Rectal smooth muscle tissue (tissue), 1 donor: ENCODE results near the gene CIC.

Experiments
- H3K27ac ChIP-seq: one replicate; pipeline ENCODE4 v1.7.0; 2013; ENCODE audit warnings: low read depth, low read length, inconsistent platforms
- H3K27me3 ChIP-seq: one replicate; pipeline ENCODE4 v1.7.0; 2013; ENCODE audit warnings: low read length; ENCODE audit not compliant: control insufficient read depth, insufficient read depth
- H3K36me3 ChIP-seq: one replicate; pipeline ENCODE4 v1.7.0; 2013; ENCODE audit warnings: low read length; ENCODE audit not compliant: control insufficient read depth, insufficient read depth
- H3K4me1 ChIP-seq: one replicate; pipeline ENCODE4 v1.7.0; 2013; ENCODE audit warnings: low read length; ENCODE audit not compliant: control insufficient read depth, insufficient read depth
- H3K4me3 ChIP-seq: one replicate; pipeline ENCODE4 v1.7.0; 2013; ENCODE audit warnings: low read length
- H3K9ac ChIP-seq: one replicate; pipeline ENCODE4 v1.7.0; 2013; ENCODE audit warnings: low read length

The CIC gene

DNA sequence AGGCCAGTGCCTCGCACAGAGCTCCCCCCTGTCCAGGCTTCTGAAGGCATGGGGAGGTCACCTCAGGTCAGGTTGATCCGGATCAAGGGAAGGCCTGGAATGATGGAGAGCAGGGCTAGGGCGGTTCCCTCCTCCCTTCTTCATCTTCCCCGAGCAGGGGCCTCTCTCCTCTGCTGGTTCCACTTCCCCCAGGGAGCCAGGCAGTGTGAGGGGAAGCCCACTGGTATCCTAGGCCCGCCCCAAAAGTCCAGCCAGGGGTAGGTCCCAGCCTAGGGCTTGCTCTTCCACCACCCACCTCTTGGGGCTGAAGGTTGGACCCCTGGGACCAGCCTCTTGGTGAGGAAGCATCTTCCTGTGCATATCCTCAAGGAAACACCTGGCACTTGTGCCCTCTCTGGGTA is 16.5 kb downstream of the CIC start:
- Histone ChIP-seq H3K4me3 (peak overlapping the region; percentile 79), H3K27me3 (no peaks in the 10 kb centered on the region), H3K27ac (peak overlapping the region; percentile 77), H3K9ac (no peak overlapping the region), H3K36me3 (peaks cover 27% of the 10 kb centered on the region), H3K4me1 (peaks cover 36% of the 10 kb centered on the region)

DNA sequence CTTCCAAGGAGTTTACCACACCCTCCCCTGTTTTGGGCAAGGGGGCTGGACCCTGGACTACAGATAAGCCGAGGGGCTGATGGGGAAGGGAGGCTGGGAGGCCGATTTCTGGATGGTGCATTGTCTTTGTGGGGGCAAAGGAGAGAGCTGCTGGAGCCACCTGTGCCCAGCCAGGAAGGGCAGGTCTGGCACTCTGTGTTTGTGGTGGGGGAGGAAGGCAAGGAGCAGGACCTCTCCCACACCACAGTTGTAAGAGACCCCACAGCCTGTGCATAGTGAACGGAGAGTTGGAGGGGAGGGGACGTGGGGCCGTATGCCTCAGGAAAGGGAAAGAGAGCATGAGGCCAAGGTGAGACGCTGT is 16.9 kb downstream of the CIC start:
- Histone ChIP-seq H3K27ac (peak overlapping the region; percentile 77), H3K4me3 (peak overlapping the region; percentile 79), H3K27me3 (no peaks in the 10 kb centered on the region), H3K9ac (no peak overlapping the region), H3K36me3 (peaks cover 29% of the 10 kb centered on the region), H3K4me1 (peaks cover 36% of the 10 kb centered on the region)

DNA sequence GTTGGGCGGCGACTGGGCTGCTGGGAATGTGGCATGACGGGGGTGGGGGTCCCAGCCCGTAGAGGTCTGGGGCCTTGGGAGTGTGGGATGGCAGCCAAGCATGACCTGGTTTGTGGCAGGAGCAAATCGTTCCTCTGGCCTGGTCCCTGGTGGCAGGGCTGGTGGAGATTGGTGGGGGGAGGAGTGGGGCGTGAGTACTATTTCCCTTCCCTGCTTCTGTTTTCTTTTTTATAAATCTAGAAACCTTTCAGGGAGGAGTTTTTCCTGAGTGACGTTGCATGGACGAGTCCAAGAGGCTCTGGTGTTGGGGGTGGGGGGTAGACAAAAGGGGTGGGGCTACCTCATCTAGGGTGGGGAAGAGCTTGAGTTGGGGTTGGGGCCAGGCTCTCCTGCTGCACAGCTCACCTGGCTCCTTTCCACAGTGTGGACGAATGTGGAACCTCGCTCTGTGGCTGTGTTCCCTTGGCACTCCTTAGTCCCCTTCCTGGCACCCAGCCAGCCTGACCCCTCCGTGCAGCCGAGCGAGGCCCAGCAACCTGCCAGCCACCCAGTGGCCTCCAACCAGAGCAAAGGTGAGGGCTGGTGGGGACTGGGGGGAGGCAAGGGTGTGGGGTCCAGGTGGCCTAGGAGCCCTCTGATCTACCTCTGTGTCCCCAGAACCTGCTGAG is 17.4 kb downstream of the CIC start:
- peak overlapping the region; percentile 77 for H3K27ac ChIP-seq
- H3K36me3 ChIP-seq, result peaks cover 33% of the 10 kb centered on the region
- peak overlapping the region; percentile 79 for H3K4me3 ChIP-seq
- no peaks in the 10 kb centered on the region for H3K27me3 ChIP-seq
- H3K9ac ChIP-seq, result no peak overlapping the region
- H3K4me1 ChIP-seq, result peaks cover 33% of the 10 kb centered on the region

DNA sequence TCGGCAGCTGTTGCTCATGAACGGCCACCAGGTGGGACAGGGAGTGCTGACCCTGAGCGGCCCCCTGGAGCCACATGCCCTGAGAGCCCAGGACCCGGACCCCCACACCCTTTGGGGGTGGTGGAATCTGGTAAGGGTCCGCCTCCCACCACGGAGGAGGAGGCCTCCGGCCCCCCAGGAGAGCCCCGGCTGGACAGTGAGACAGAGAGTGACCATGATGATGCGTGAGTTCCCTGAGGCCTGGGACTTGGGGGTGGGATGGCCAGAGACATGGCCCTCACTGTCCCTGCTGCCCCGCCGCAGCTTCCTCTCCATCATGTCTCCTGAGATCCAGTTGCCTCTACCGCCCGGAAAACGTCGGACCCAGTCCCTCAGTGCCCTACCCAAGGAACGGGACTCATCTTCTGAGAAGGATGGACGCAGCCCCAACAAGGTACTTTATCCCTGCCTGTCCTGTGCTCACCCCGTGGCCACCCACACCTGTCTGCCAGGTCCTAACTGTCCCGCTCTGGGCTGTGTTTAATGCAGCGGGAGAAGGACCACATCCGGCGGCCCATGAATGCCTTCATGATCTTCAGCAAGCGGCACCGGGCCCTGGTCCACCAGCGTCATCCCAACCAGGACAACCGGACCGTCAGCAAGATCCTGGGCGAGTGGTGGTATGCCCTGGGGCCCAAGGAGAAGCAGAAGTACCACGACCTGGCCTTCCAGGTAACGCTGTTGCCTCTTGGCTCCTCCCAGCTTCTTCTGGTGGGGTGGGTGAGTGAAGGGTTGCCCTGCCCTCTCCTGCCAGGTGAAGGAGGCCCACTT is 18.2 kb downstream of the CIC start:
- H3K4me1 ChIP-seq, result peaks cover 26% of the 10 kb centered on the region
- no peak overlapping the region for H3K9ac ChIP-seq
- no peak overlapping the region for H3K4me3 ChIP-seq
- no peaks in the 10 kb centered on the region for H3K27me3 ChIP-seq
- no peak overlapping the region for H3K27ac ChIP-seq
- peaks cover 39% of the 10 kb centered on the region for H3K36me3 ChIP-seq

DNA sequence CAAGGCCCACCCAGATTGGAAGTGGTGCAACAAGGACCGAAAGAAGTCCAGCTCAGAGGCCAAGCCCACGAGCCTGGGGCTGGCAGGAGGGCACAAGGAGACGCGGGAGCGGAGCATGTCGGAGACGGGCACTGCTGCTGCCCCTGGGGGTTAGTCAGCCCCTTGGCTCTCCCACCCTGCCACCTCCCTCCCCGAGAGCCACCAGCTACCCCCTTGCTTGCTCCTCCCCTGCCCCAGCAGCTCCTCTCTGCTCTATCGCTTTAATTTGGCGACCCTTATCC is 18.7 kb downstream of the CIC start:
- H3K4me1 ChIP-seq, result peaks cover 23% of the 10 kb centered on the region
- H3K9ac ChIP-seq, result no peak overlapping the region
- H3K4me3 ChIP-seq, result no peak overlapping the region
- no peaks in the 10 kb centered on the region for H3K27me3 ChIP-seq
- no peak overlapping the region for H3K27ac ChIP-seq
- H3K36me3 ChIP-seq, result peaks cover 42% of the 10 kb centered on the region

DNA sequence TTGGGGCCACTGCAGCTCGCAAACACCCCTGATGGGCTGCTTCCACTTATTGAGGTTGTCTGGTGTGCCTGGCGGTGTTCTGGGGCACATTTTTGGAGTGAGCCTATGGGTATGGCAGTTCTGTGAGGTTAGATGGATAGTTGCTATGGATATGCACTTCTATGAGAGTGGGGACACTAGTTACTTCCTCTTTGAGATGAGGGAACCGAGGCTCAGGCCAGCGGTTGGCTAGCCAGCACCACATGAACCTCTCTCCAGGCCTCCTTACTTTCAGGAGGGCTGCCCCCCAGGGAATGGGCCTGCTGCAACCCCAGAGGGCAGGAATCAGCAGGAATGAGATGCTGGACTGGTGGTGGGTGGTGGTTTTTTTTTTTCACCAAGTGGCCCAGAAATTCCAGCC is 19.3 kb downstream of the CIC start:
- Histone ChIP-seq H3K27me3 (no peaks in the 10 kb centered on the region), H3K4me1 (peaks cover 18% of the 10 kb centered on the region), H3K36me3 (peaks cover 45% of the 10 kb centered on the region), H3K27ac (no peak overlapping the region), H3K9ac (no peak overlapping the region), H3K4me3 (no peak overlapping the region)

DNA sequence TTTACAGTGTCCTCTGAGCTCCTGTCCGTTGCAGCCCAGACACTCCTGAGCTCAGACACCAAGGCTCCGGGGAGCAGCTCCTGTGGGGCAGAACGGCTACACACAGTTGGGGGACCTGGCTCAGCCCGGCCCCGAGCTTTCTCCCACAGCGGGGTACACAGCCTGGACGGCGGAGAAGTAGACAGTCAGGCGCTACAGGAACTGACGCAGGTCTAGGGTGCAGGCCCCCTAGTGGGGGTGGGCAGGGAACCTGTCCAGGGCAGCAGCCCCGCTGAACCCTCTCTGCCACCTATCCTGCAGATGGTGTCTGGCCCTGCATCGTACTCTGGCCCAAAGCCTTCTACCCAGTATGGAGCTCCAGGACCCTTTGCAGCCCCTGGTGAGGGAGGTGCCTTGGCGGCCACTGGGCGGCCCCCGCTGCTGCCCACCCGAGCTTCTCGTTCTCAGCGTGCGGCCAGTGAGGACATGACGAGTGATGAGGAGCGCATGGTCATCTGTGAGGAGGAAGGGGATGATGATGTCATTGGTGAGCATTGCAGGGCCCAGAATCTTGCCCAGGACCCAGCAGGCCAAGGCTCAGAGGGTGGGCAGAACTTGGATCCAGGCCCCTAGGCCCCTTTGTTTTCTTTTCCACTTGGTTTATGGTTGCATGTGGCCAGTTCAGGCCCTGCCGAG is 20.0 kb downstream of the CIC start:
- H3K4me3 ChIP-seq, result no peak overlapping the region

DNA sequence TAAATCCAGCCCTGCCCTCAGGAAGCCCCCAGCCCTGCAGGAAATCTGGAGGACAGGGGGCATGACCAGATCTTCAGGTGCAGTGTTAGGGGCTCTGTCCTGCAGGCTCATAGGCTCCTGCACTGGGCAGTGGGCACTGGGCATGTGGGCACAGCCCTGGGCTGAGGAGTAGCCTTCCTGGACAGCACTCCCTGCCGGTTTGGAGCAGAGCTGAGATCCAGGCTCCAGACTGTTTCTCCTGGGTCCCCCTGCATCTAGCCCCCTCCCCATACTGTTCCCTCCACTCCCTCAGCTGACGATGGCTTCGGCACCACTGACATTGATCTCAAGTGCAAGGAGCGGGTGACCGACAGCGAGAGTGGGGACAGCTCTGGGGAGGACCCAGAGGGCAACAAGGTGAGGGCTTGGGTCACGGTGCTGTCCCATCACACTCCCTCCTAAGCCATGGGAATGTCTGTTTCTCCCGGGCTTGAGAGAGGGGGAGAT is 20.5 kb downstream of the CIC start:
- Histone ChIP-seq H3K4me3 (no peak overlapping the region), H3K27me3 (no peaks in the 10 kb centered on the region), H3K4me1 (peaks cover 16% of the 10 kb centered on the region), H3K36me3 (peaks cover 46% of the 10 kb centered on the region), H3K9ac (no peak overlapping the region), H3K27ac (no peak overlapping the region)

More for the DNA sequence above, 20.0 kb downstream of the CIC start:
- Histone ChIP-seq H3K9ac (no peak overlapping the region), H3K27ac (no peak overlapping the region), H3K4me1 (peaks cover 17% of the 10 kb centered on the region), H3K36me3 (peaks cover 46% of the 10 kb centered on the region), H3K27me3 (no peaks in the 10 kb centered on the region)

DNA sequence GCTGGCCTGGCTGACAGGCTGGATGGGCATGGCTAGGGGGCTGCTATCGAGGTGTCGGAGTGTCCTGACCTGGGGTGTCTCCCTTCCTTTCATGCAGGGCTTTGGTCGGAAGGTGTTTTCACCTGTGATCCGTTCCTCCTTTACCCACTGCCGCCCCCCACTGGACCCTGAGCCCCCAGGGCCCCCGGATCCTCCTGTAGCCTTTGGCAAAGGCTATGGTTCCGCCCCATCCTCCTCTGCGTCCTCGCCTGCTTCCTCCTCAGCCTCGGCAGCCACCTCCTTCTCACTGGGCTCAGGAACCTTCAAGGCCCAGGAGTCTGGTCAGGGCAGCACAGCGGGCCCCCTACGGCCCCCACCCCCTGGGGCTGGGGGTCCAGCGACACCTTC is 21.1 kb downstream of the CIC start:
- H3K27me3 ChIP-seq, result no peaks in the 10 kb centered on the region
- peaks cover 46% of the 10 kb centered on the region for H3K36me3 ChIP-seq
- H3K9ac ChIP-seq, result no peak overlapping the region
- H3K27ac ChIP-seq, result no peak overlapping the region
- peaks cover 12% of the 10 kb centered on the region for H3K4me1 ChIP-seq
- no peak overlapping the region for H3K4me3 ChIP-seq

DNA sequence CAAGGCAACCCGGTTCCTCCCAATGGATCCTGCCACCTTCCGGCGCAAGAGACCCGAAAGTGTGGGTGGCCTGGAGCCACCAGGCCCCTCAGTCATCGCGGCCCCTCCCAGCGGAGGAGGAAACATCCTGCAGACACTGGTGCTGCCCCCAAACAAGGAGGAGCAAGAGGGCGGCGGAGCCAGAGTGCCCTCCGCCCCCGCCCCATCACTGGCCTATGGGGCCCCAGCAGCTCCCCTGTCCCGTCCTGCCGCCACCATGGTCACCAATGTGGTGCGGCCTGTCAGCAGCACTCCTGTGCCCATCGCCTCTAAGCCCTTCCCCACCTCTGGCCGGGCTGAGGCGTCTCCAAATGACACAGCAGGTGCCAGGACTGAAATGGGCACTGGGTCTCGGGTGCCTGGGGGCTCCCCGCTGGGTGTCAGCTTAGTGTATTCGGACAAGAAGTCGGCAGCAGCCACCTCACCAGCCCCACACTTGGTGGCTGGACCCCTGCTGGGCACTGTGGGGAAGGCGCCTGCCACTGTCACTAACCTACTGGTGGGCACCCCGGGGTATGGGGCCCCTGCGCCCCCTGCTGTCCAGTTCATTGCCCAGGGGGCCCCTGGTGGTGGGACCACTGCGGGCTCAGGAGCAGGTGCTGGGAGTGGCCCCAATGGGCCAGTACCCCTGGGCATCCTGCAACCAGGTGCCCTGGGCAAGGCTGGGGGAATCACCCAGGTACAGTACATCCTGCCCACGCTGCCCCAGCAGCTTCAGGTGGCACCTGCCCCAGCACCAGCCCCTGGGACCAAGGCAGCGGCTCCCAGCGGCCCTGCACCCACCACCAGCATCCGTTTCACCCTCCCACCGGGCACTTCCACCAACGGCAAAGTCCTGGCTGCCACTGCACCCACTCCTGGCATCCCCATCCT is 21.7 kb downstream of the CIC start:
- H3K27me3 ChIP-seq, result no peaks in the 10 kb centered on the region
- H3K4me3 ChIP-seq, result no peak overlapping the region
- no peak overlapping the region for H3K9ac ChIP-seq
- peaks cover 48% of the 10 kb centered on the region for H3K36me3 ChIP-seq
- no peak overlapping the region for H3K27ac ChIP-seq
- H3K4me1 ChIP-seq, result peaks cover 5% of the 10 kb centered on the region

DNA sequence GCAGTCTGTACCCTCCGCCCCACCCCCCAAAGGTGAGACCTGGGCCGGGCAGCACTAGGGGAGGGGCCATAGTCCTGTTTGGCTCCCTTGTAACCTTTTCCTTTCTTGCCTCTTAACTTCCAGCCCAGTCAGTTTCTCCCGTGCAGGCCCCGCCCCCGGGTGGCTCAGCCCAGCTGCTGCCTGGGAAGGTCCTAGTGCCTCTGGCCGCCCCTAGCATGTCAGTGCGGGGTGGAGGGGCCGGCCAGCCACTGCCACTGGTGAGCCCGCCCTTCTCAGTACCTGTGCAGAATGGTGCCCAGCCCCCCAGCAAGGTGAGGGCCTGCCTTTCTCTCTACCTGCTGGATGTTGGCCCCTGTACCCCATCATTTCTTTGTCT is 22.4 kb downstream of the CIC start:
- Histone ChIP-seq H3K36me3 (peaks cover 48% of the 10 kb centered on the region), H3K4me1 (peaks cover 2% of the 10 kb centered on the region), H3K27ac (no peak overlapping the region), H3K9ac (no peak overlapping the region), H3K4me3 (no peak overlapping the region), H3K27me3 (no peaks in the 10 kb centered on the region)
